ENCODE measurements around the gene ARHGAP8. TPM values are rescaled to one million over a fixed set of nuclear protein-coding genes. Genes with fewer than 3 reads are reported as not detected.

ARHGAP8 gene
- total and polyA plus RNA-seq, 8 donors: 7.8 to 63.6 (median 11.3) TPM

DNA sequence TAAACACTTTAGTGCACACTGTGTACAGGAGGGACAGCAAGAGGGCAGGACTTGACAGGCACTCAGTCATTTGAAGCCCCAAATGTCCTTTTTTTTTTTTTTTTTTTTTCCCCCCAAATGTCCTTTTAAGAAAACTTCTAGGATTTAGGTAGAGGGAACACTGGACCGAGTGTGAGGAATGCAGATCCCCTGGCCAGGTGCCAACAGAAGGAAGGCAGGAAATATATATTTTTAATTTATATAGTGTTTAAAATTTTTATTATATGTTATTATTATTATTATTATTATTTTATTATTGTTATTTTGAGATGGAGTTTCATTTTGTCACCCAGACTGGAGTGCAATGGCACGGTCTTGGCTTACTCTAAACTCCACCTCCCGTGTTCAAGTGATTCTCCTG lies 35.5 kb downstream of the ARHGAP8 start:
- Histone ChIP-seq H3K4me3 (no peak overlapping the region), H3K9me3 (no peaks in the 10 kb centered on the region), H3K4me1 (no peaks in the 10 kb centered on the region), H3K36me3 (peaks cover 0 to 8% (median 0%) of the 10 kb centered on the region in 4 donors), H3K27ac (no peak overlapping the region), H3K27me3 (peaks cover 0 to 8% (median 0%) of the 10 kb centered on the region in 3 donors)
- TF ChIP-seq, protein P1, sequence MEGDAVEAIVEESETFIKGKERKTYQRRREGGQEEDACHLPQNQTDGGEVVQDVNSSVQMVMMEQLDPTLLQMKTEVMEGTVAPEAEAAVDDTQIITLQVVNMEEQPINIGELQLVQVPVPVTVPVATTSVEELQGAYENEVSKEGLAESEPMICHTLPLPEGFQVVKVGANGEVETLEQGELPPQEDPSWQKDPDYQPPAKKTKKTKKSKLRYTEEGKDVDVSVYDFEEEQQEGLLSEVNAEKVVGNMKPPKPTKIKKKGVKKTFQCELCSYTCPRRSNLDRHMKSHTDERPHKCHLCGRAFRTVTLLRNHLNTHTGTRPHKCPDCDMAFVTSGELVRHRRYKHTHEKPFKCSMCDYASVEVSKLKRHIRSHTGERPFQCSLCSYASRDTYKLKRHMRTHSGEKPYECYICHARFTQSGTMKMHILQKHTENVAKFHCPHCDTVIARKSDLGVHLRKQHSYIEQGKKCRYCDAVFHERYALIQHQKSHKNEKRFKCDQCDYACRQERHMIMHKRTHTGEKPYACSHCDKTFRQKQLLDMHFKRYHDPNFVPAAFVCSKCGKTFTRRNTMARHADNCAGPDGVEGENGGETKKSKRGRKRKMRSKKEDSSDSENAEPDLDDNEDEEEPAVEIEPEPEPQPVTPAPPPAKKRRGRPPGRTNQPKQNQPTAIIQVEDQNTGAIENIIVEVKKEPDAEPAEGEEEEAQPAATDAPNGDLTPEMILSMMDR (IDR thresholded peaks at IDR 0.05): no peak
- TF ChIP-seq EP300 (IDR thresholded peaks at IDR 0.05) (no peak), POLR2A (IDR thresholded peaks at IDR 0.05) (no peak), POLR2AphosphoS5 (IDR thresholded peaks at IDR 0.05) (no peak)
- intact Hi-C loops (cut with DNase I; ENCODE audit: low total_unique reads): no loop called here
- DNase-seq: no peak
- 70 to 84% (median 77%) methylated on average over 3 of the region's 3 CpGs for WGBS, 5 donors

DNA sequence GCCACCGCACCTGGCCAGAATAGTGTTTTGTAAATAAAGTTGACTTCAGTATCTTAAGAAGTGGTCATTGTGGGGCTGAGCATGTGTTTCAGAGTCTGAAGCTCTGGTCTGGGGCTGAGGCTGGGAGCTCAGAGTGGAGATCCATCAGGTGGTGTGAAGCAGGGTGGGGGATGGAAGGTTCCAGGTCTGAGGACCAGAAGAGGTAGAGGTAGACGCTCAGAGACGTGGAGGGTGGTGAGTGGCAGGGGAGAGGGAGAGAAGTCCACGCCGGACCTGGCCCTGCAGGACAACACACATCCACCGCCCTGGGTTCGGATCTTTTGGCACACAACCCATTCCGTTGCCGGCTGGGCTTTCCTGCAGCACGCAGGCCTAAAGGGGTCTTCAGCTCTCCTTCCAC lies 40.7 kb downstream of the ARHGAP8 start:
- 72 to 87% (median 82%) methylated on average over 10 of the region's 10 CpGs for WGBS, 5 donors
- TF ChIP-seq, protein P1 (IDR thresholded peaks at IDR 0.05): no peak
- TF ChIP-seq POLR2A (IDR thresholded peaks at IDR 0.05) (no peak), POLR2AphosphoS5 (IDR thresholded peaks at IDR 0.05) (no peak), EP300 (IDR thresholded peaks at IDR 0.05) (no peak)
- intact Hi-C loops (cut with DNase I; ENCODE audit: low total_unique reads): no loop called here

DNA sequence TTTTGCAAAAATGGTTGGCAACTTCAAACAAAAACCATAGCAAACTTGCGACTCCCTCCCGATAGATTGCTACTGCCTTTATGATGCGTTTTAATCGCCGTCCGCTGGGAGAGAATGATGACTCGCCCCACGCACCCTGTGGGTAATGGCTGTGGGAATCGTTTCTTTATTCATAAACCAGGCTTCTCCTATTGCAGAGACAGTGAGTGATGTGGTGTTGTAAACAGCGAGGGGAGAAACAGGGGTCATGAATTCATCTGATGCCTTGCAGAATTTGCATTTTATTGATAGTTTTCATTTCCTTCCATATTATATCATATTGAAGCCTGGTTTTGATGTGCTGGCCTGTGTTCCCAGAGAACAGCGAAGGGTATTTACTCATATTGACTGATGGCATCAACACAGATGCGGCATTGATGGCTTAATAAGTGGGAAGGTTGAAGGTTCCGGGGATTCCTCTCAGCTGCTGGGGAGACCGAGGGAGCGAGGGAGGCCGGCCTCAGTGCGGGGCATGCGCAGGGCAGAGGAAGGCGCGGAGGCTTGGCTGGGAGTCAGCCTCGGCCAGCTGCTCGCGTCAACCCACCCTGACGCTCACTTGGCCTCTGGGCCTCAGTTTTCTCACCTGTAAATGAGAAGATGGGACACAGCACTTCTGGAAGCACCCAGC lies 41.3 kb downstream of the ARHGAP8 start:
- H3K4me3 ChIP-seq: no peak overlapping the region
- no peaks in the 10 kb centered on the region for H3K9me3 ChIP-seq
- TF ChIP-seq POLR2AphosphoS5 (IDR thresholded peaks at IDR 0.05) (no peak), POLR2A (IDR thresholded peaks at IDR 0.05) (no peak), EP300 (IDR thresholded peaks at IDR 0.05) (no peak)
- TF ChIP-seq, protein P1 (IDR thresholded peaks at IDR 0.05): no peak
- no peak overlapping the region for H3K27ac ChIP-seq
- DNase-seq: no peak
- no peaks in the 10 kb centered on the region for H3K4me1 ChIP-seq
- H3K36me3 ChIP-seq: peaks cover 0 to 5% (median 2%) of the 10 kb centered on the region in 4 donors
- WGBS, 5 donors: 76 to 87% (median 83%) methylated on average over 21 to 24 of the region's 24 CpGs
- intact Hi-C loops (cut with DNase I; ENCODE audit: low total_unique reads): no loop called here
- H3K27me3 ChIP-seq: peaks cover 0 to 24% (median 0%) of the 10 kb centered on the region in 3 donors

More for the DNA sequence above, 40.7 kb downstream of the ARHGAP8 start:
- Histone ChIP-seq H3K27me3 (peaks cover 0 to 21% (median 0%) of the 10 kb centered on the region in 3 donors), H3K4me3 (no peak overlapping the region), H3K36me3 (peaks cover 0 to 5% (median 2%) of the 10 kb centered on the region in 4 donors), H3K27ac (no peak overlapping the region), H3K9me3 (no peaks in the 10 kb centered on the region), H3K4me1 (no peaks in the 10 kb centered on the region)
- no peak for DNase-seq

DNA sequence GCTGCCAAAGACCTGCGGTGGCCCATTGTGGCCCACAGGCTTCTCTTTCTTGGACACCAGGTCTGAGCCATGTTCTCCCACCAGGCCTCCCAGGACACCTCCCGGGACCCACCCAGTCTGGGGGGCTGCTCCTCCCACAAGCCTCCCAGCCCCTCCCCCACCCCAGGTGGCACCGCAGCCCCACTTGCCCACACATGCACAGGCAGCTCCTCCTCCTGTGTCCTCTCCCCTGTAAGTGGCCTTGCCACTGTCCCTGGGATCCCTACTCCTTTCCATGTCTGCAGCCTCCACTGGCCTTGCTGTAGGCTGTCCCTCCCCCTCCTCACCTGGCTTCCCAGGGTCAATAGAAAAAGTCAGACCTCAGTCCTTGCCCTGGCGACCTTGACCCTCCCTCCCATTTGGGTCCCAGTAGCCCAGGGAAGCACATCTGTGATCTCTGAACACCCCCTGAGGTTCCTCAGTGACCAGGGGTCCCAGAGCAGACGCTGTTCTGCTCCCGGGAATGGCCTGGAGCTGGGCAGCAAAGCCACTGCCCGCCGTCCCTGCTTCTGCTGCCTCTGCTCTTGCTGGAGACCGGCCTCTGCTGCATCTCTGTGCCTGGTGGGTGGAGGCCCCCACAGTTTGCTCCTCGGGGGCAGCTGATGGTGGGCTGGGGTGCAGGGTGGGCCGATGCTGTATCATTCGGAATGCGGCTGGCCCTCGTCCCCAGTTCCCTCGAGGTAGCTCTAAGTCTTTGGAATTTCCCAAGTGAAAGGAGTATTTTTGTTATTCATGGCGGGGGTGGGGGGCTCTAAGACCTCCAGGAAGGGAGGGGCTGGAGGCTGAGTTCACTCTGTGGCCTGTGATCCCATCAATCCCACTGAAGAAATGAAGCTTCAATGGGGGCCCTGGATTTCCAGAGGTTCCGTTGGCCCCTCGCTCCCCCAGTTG lies 43.6 kb downstream of the ARHGAP8 start:
- no peak overlapping the region for H3K27ac ChIP-seq
- H3K4me1 ChIP-seq: no peaks in the 10 kb centered on the region
- peaks cover 0 to 5% (median 2%) of the 10 kb centered on the region in 4 donors for H3K36me3 ChIP-seq
- DNase-seq: no peak
- peaks cover 0 to 42% (median 0%) of the 10 kb centered on the region in 3 donors for H3K27me3 ChIP-seq
- TF ChIP-seq POLR2A (IDR thresholded peaks at IDR 0.05) (no peak), POLR2AphosphoS5 (IDR thresholded peaks at IDR 0.05) (no peak), EP300 (IDR thresholded peaks at IDR 0.05) (no peak)
- TF ChIP-seq, protein P1 (IDR thresholded peaks at IDR 0.05): no peak
- H3K4me3 ChIP-seq: no peak overlapping the region
- H3K9me3 ChIP-seq: no peaks in the 10 kb centered on the region
- WGBS, 5 donors: 64 to 83% (median 81%) methylated on average over 8 to 18 of the region's 18 CpGs
- intact Hi-C loops (cut with DNase I; ENCODE audit: low total_unique reads): no loop called here
